ENCODE measurements around the gene PRPSAP2.
"Not testable (repeated sequence)": the region's sequence is repeated elsewhere in the genome, so short reads cannot be mapped to it uniquely, and the experiment has no call there.

Gene PRPSAP2

GRCh38 chr17:18857864-18858566 is at the start of gene PRPSAP2:
PRPSAP2 (plus strand) TSS chr17:18858131; CDS start chr17:18865834, 7,703 bp downstream.
- peak; percentile 92 for DNase-seq

DNA sequence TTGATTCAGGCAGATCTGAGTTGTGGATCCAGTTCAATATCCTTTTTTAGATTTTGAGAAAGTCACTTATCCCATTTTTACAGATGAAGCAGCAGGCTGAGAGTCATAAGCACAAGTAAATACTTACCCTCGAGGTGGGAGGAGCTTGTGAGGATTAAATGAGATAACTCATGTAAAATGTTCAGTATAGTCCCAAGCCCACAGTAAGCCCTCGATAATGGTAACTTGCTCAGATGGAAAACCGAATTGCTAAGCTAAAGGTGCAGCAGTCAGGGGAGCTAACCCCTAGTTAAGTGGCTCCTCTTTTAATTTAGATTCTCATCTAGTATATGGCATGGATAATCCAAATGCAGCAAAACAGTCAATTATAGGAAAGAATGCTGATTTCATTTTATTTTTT is 42.0 kb upstream of the PRPSAP2 start:
- DNase-seq, result not testable (repeated sequence)

- not testable (repeated sequence) for DNase-seq
Measured at GRCh38 chr17:18816489-18817371, 41.2 kb upstream of the PRPSAP2 start.

DNA sequence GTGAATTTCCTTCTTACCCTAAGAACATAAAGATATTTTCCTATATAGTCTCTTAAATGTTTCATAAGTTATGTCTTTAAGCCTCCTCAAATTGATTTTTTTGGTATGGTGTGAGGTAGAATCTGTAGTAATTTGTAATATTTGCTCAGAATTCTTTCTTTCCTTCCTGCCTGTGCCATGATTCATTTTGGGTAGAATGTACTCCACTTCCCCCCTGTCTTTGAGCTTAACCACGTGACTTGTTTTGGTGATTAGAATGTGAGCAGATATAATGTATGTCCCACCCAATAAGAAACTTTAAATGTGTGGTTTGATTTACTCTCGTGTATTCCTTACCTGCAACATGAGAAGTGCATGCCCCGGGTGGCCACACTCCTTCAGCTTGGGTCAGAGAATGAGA is 36.5 kb upstream of the PRPSAP2 start:
- DNase-seq, result not testable (repeated sequence)

GRCh38 chr17:18827613-18828012 is 30.3 kb upstream of the PRPSAP2 start:
- not testable (repeated sequence) for DNase-seq

- no peak for DNase-seq
Measured at GRCh38 chr17:18848501-18848900, 9.4 kb upstream of the PRPSAP2 start.

- no peak for DNase-seq
Measured at GRCh38 chr17:18850679-18851078, 7.3 kb upstream of the PRPSAP2 start.

- DNase-seq, result no peak
Measured at GRCh38 chr17:18851201-18851600, 6.7 kb upstream of the PRPSAP2 start.

DNA sequence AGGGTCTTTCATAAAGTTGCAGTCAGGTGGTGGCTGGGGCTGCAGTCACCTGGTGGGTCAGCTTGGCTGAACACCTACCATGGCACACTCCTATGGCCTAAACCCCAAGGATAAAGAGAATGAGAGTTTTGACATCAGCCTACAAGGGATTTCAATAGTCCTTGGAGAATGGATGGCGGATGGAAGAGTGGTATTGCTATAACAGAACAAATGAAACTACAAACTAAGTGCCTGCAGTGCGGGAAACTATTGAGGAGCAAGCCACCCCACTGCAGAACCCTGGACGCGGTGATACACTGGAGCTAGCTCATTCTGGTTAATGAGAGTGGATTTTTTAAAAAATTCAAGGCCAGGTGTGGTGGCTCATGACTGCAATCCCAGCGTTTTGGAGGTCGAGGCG is 3.0 kb upstream of the PRPSAP2 start:
- no peak for DNase-seq

DNA sequence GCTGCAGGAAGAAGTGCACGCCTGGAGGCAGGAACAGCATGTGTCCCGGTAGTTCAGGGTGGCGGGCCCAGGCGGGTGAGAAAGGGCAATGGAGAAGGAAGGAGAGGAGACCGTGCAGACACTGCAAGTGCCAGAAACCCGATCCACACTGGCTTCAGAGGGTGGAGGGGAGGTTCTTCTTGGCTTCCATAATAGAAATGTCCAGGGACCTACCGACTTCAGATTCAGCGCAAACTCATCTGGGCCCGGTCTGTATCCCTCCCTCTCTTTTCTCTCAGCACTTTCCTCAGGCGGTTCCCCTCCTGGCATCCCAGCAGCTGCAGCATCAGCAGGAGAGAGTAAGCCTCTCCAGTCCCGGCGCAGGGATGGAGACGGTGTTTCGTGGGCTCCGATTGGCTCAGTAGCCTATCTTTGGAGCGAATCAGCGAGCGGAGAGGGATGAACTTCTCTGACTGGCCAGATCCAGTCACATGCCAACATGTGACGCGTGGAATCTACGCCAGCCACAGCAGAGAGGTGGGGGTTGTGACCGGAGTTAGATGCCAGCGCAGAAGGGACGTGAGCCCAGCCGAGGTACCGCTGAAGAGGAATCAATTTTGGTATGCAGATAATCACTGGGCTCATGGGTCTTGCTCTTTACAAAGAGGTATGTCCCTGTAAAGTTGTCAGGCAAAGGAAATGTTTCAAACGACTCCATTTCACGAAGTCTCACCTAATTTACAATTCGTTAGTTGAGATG is 1.9 kb upstream of the PRPSAP2 start:
- DNase-seq, result peak; percentile 88

GRCh38 chr17:18856570-18856915 is 1.4 kb upstream of the PRPSAP2 start:
- no peak for DNase-seq

- DNase-seq, result no peak
Measured at GRCh38 chr17:18858567-18859245, 775 bp downstream of the PRPSAP2 start.

DNA sequence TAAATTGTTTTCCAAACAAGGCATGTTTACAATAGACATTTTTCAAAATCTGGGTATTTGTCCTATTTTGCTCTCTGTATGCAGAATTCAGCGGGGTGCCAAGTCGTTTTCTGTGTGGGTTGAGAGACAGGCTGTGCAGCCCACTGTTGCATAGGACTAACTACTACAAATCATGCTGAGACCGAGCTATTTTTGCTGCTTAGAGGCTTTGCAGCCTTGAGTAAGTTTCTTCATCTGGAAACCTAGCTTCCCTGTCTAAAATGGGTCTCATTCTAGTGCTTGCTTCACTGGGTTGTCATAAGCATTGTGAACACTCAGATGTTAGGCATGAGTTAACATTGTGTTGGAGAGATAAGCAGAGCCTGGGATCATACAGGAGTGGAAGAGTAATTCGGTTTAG is 1.3 kb downstream of the PRPSAP2 start:
- no peak for DNase-seq

DNA sequence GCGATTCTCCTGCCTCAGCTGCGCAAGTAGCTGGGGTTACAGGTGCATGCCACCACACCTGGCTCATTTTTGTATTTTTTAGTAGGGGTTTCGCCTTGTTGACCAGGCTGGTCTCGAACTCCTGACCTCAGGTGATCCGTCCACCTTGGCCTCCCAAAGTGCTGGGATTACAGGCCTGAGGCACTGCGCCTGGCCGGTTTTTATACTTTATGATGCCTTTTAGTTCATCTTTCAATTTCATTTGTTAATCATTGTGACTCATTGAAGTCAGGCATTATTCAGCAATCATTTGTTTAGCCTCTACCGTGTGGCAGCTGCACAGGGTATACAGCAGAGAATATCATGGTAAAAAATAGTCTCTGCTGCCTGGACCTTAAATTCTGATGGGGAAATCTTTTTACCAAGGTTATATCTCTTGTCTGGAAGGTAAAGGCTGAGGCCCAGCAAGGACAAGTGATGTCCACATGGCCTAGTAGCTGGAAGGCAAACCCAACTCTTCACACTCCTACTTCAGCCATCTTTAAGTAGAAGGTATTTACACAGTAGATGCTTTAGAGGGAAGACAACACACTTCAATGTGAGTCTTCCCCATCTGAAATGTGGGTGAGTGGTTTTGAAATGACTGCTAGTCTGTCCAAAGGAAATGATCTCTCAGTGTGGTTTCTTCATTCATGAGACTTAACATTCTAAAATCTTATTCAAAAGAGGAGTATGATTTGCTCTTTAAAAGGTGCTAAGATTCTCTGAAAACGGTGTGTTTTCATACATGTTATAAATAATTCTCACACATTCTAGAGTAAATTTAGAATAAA is 2.4 kb downstream of the PRPSAP2 start:
- no peak for DNase-seq

DNA sequence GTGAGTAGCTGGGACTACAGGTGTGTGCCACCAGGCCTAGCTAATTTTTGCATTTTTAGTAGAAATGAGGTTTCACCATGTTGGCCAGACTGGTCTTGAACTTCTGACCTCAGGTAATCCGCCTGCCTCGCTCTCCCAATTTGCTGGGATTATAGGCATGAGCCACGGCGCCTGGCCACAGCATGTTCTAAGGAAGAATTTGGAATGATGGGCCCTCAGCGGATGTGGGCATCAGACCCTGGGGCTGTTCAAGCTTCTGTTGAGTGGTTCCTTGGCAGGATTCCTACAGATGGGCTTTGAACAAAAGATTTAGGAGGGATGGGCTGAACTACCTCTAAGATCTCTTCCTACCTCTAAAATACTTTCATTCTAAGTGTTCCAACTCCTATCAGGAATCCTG is 4.1 kb downstream of the PRPSAP2 start:
- no peak for DNase-seq

DNA sequence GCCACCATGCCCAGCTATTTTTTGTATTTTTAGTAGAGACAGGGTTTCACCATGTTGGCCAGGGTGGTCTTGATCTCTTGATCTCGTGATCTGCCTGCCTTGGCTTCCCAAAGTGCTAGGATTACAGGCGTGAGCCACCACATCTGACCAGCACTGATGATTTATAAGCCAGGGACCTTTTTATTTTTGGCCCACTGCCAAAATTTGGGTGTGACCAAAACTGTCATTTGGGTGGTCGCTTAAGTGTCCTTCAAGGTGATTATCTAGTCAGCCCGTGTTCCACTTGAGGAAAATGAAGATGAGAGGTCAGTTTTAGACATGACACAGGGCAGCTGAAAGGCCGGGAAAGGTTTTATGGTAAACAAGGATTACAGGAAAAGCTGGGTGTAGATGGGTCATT is 7.1 kb downstream of the PRPSAP2 start:
- DNase-seq, result not testable (repeated sequence)

DNA sequence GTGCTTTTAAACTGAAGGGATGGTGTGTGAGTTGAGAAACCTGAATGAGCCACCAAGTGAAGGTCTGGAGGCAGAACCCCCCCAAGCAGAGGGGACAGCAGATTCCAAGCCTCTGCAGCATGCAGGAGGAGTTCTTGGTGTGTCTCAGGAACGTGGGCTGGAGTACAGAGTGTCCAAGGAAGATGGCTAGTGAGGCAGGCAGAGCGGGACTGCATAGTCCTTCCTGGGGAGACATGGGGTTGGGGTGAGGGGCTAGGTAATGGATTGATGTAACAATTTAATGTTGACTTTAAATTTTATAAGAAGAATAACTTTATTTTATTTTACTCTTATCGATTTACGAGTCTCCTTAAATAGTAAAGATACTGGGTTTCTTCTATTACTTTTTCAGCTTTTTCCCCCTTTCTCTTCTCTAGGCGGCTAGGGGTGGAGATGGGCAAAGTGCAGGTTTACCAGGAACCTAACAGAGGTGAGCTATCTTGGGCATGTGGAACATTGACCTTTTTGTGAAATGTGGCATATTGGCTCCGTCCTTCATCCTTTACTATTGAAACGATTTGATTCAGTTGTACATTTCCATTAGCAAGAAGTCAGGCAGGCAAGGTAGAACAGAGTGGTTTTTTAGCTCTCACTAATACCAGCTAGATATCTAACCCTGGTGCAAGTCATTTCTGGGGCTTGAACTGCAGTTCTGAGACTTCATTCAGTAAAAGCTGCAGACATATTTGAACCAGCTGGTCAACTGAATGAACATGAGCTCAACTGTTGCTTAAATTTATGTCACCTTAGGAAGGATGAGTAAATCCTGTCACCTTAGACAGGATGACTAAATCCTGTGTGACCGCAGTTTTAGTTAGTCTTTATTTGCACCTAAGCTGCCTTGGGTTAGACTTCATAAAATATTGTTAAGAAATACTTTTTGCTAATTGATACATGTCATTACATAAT is 9.2 kb downstream of the PRPSAP2 start:
- DNase-seq, result no peak

- peak; percentile 20 for DNase-seq
Measured at GRCh38 chr17:18877104-18877645, 19.2 kb downstream of the PRPSAP2 start.

GRCh38 chr17:18888766-18889290 is 30.9 kb downstream of the PRPSAP2 start:
- DNase-seq, result no peak

DNA sequence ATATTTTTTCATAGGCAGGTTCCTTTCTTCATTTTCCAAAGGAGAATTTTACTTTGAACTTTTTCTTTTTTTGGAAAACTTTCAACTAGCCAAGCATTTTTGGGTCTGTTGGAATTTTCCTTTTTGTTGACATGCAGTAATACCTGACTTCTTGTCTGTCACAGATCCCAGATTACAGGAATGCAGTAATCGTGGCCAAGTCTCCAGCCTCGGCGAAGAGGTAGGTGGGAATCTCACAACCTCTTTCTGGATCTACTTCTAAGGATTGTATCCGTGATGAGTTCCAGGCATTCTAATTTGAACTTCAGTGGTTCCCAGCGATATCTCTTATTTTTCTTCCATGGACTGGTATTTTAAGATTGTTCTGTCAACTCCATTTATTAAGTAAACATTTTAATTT is 31.7 kb downstream of the PRPSAP2 start:
- DNase-seq, result no peak

Measured in T1000 (cell line).